ENCODE measurements around the gene NR2F6.

NR2F6 gene

GRCh38 chr19:17211547-17212446 lies 33.9 kb downstream of the NR2F6 start:
- Histone ChIP-seq H3K4me1 (ENCODE audit: insufficient read depth, poor library complexity, severe bottlenecking) (no peaks in the 10 kb centered on the region), H3K27me3 (ENCODE audit: insufficient read depth, poor library complexity, severe bottlenecking) (no peaks in the 10 kb centered on the region), H3K36me3 (ENCODE audit: low read depth) (peaks cover 17% of the 10 kb centered on the region), H3K4me3 (ENCODE audit: severe bottlenecking) (no peak overlapping the region), H3K9me3 (ENCODE audit: severe bottlenecking) (no peaks in the 10 kb centered on the region), H3K27ac (ENCODE audit: poor library complexity, severe bottlenecking) (no peak overlapping the region)
- ATAC-seq (ENCODE audit: low read depth) = no peak
- no peak for TF ChIP-seq CTCF (IDR thresholded peaks at IDR 0.05; ENCODE audit: poor library complexity, severe bottlenecking)
- no peak for DNase-seq (ENCODE audit: low spot score)

DNA sequence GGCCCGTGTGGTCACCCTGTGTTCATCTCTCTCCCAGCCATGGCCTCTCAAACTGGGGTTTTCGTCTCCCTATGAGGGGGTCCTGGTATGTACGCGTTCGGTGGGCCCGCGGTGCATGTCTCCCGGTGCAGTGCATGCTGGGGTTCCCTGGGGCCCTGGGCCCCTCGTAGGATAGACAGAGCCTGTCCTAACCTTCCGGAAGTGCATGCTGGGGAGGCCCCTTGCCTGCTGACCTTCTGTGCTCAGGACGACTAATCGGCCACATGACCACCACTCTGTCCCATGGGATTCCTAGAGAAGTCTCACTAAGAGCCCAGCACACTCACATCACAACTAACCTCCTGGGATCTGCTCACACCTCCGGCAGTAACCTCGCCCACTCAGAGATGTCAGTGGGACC lies 35.4 kb downstream of the NR2F6 start:
- Histone ChIP-seq H3K27ac (ENCODE audit: poor library complexity, severe bottlenecking) (no peak overlapping the region), H3K4me1 (ENCODE audit: insufficient read depth, poor library complexity, severe bottlenecking) (no peaks in the 10 kb centered on the region), H3K36me3 (ENCODE audit: low read depth) (peaks cover 18% of the 10 kb centered on the region), H3K9me3 (ENCODE audit: severe bottlenecking) (no peaks in the 10 kb centered on the region), H3K4me3 (ENCODE audit: severe bottlenecking) (no peak overlapping the region), H3K27me3 (ENCODE audit: insufficient read depth, poor library complexity, severe bottlenecking) (no peaks in the 10 kb centered on the region)
- DNase-seq (ENCODE audit: low spot score) = no peak
- no peak for ATAC-seq (ENCODE audit: low read depth)
- no peak for TF ChIP-seq CTCF (IDR thresholded peaks at IDR 0.05; ENCODE audit: poor library complexity, severe bottlenecking)

GRCh38 chr19:17209126-17210036 lies 36.3 kb downstream of the NR2F6 start:
- Histone ChIP-seq H3K36me3 (ENCODE audit: low read depth) (peaks cover 18% of the 10 kb centered on the region), H3K27me3 (ENCODE audit: insufficient read depth, poor library complexity, severe bottlenecking) (no peaks in the 10 kb centered on the region), H3K4me3 (ENCODE audit: severe bottlenecking) (no peak overlapping the region), H3K9me3 (ENCODE audit: severe bottlenecking) (no peaks in the 10 kb centered on the region), H3K4me1 (ENCODE audit: insufficient read depth, poor library complexity, severe bottlenecking) (no peaks in the 10 kb centered on the region), H3K27ac (ENCODE audit: poor library complexity, severe bottlenecking) (no peak overlapping the region)
- TF ChIP-seq CTCF (IDR thresholded peaks at IDR 0.05; ENCODE audit: poor library complexity, severe bottlenecking) = no peak
- ATAC-seq (ENCODE audit: low read depth) (peak; percentile 40), DNase-seq (ENCODE audit: low spot score) (no peak)

- peaks cover 32% of the 10 kb centered on the region for H3K36me3 ChIP-seq (ENCODE audit: low read depth)
- H3K27me3 ChIP-seq (ENCODE audit: insufficient read depth, poor library complexity, severe bottlenecking) = no peaks in the 10 kb centered on the region
- no peak for TF ChIP-seq CTCF (IDR thresholded peaks at IDR 0.05; ENCODE audit: poor library complexity, severe bottlenecking)
- no peak for ATAC-seq (ENCODE audit: low read depth)
- no peak for DNase-seq (ENCODE audit: low spot score)
- no peaks in the 10 kb centered on the region for H3K4me1 ChIP-seq (ENCODE audit: insufficient read depth, poor library complexity, severe bottlenecking)
- no peak overlapping the region for H3K27ac ChIP-seq (ENCODE audit: poor library complexity, severe bottlenecking)
- H3K4me3 ChIP-seq (ENCODE audit: severe bottlenecking) = no peak overlapping the region
- no peaks in the 10 kb centered on the region for H3K9me3 ChIP-seq (ENCODE audit: severe bottlenecking)
These were observed 38.8 kb downstream of the NR2F6 start for GRCh38 chr19:17206736-17207581.

All from RWPE2 (cell line).